K562 (cell line): ENCODE measurements around the gene RAI14. TPM values are rescaled to one million over a fixed set of nuclear protein-coding genes. Genes with fewer than 3 reads are reported as not detected.

Experiments used
- ATAC-seq: fragments of 200-7000 bp; cut with Tn5 transposase; 3 replicates; pipeline ENCODE4 v1.9.1; 2020; ENCODE audit warnings: moderate library complexity
- BruUV-seq: library from RNA; stranded (reverse); fragments of 400-500 nt; replicated peaks from 2 replicates; lab custom pipeline; 2021; lab: Mats Ljungman, UMichigan
- CTCF ChIA-PET: fragments of 300-600 bp; formaldehyde crosslinking; extraction: SDS; loops from one replicate; lab custom pipeline; 2021; ENCODE audit warnings: low intra/inter-chr PET ratio; lab: Yijun Ruan, JAX
- POLR2A ChIA-PET: fragments of 300-600, 350-650 bp; sonication (Branson Sonifier 250); formaldehyde crosslinking; extraction: SDS; loops from one replicate; lab custom pipeline; 2021; ENCODE audit warnings: antibody characterized with exemption, inconsistent platforms; lab: Yijun Ruan, JAX
- DNase-seq, 4 experiments: peaks; one replicate each; pipeline versions ENCODE4 v3.0.0 to v3.0.0-alpha.2; 2011 to 2018; ENCODE audit warnings: low spot score in 3 of 4, mixed read lengths in 3 of 4; ENCODE audit errors: extremely low read depth in 1 of 4
- FAIRE-seq: peaks from 2 replicates; lab custom pipeline; 2011; peaks lifted over from hg19 to GRCh38; lab: Jason Lieb, UNC
- H2AFZ ChIP-seq: 2 replicates; pipeline ENCODE4 v1.6.0; 2011; ENCODE audit warnings: low read depth, low read length, control low read depth, inconsistent platforms
- H3K27ac ChIP-seq: fragments of 200-600 bp; 3 replicates; pipeline ENCODE4 v1.8.0; 2011; ENCODE audit warnings: low read depth, mild to moderate bottlenecking, control low read depth, inconsistent platforms, low read length, moderate library complexity, mixed read lengths; ENCODE audit errors: extremely low read depth
- H3K27me3 ChIP-seq, 2 experiments: fragments of 300-600 bp in 1 of 2; 2 replicates in 1 of 2; 3 replicates in 1 of 2; pipeline versions ENCODE4 v1.6.0 to v1.8.0; 2011; ENCODE audit warnings: inconsistent platforms in 2 of 2, low read length in 2 of 2, mild to moderate bottlenecking in 1 of 2, mixed read lengths in 1 of 2, moderate library complexity in 1 of 2; ENCODE audit not compliant: control insufficient read depth in 2 of 2, insufficient read depth in 2 of 2
- H3K36me3 ChIP-seq: fragments of 300-600 bp; 3 replicates; pipeline ENCODE4 v1.8.0; 2011; ENCODE audit warnings: mild to moderate bottlenecking, low read length, inconsistent platforms; ENCODE audit not compliant: control insufficient read depth, insufficient read depth
- H3K4me1 ChIP-seq, 2 experiments: fragments of 200-600 bp in 1 of 2; replicated peaks in 1 of 2; 2 replicates in 1 of 2; 3 replicates in 1 of 2; pipeline versions ENCODE4 v1.5.1 to v1.8.0; 2011; ENCODE audit warnings: inconsistent platforms in 2 of 2, low read length in 2 of 2, mild to moderate bottlenecking in 1 of 2, mixed read lengths in 1 of 2, moderate library complexity in 1 of 2; ENCODE audit not compliant: control insufficient read depth in 2 of 2, insufficient read depth in 2 of 2
- H3K4me2 ChIP-seq: 2 replicates; pipeline ENCODE4 v1.6.1; 2011; ENCODE audit warnings: low read length, control low read depth, inconsistent platforms, mixed read lengths; ENCODE audit not compliant: insufficient read depth
- H3K4me3 ChIP-seq: fragments of 200-600 bp; sonication (generic), shearing (Covaris generic); 2 replicates; pipeline ENCODE4 v1.5.1; 2016; ENCODE audit warnings: control low read depth, inconsistent platforms
- H3K79me2 ChIP-seq: fragments of 200-600 bp; 3 replicates; pipeline ENCODE4 v1.8.0; 2011; ENCODE audit warnings: low read length, inconsistent platforms; ENCODE audit not compliant: control insufficient read depth, insufficient read depth
- H3K9ac ChIP-seq, 2 experiments: 2 replicates each; pipeline versions ENCODE4 v1.6.0 to v1.6.1; 2011; ENCODE audit warnings: low read depth in 2 of 2, low read length in 2 of 2, control low read depth in 1 of 2, inconsistent platforms in 1 of 2, mild to moderate bottlenecking in 1 of 2, mixed read lengths in 1 of 2; ENCODE audit not compliant: insufficient read depth in 1 of 2
- H3K9me1 ChIP-seq: one replicate; pipeline ENCODE4 v1.6.0; 2011; ENCODE audit warnings: inconsistent platforms, mild to moderate bottlenecking, low read length, moderate library complexity; ENCODE audit not compliant: control insufficient read depth, insufficient read depth
- H3K9me3 ChIP-seq: replicated peaks from 2 replicates; pipeline ENCODE4 v1.5.1; 2011; ENCODE audit warnings: low read depth, low read length, inconsistent platforms; ENCODE audit not compliant: control insufficient read depth, insufficient read depth
- H4K20me1 ChIP-seq: replicated peaks from 2 replicates; pipeline ENCODE4 v1.6.1; 2011; ENCODE audit warnings: low read length, inconsistent platforms, mixed read lengths; ENCODE audit not compliant: control insufficient read depth, insufficient read depth
- CREB3L1 ChIP-seq: fragments of 450-650 bp; IDR thresholded peaks from 2 replicates; pipeline ENCODE4 v1.6.1; 2014; ENCODE audit warnings: low read depth, mild to moderate bottlenecking, moderate library complexity, borderline replicate concordance
- E2F6 ChIP-seq, 2 experiments: IDR thresholded peaks; 2 replicates each; pipeline ENCODE4 v1.6.1; 2011; ENCODE audit warnings: borderline replicate concordance in 1 of 2, control low read depth in 1 of 2, low read depth in 1 of 2, low read length in 1 of 2, mild to moderate bottlenecking in 1 of 2, mixed read lengths in 1 of 2, moderate library complexity in 1 of 2; ENCODE audit not compliant: insufficient read depth in 1 of 2, insufficient read length in 1 of 2, poor library complexity in 1 of 2, severe bottlenecking in 1 of 2; ENCODE audit errors: extremely low read depth in 1 of 2
- POLR2G ChIP-seq: fragments of 200-400 bp; formaldehyde crosslinking; IDR thresholded peaks from 2 replicates; pipeline ENCODE4 v1.6.1; 2017; ENCODE audit warnings: low read depth, mild to moderate bottlenecking, antibody characterized with exemption, low read length, moderate library complexity
- ZBTB33 ChIP-seq: sonication (generic); formaldehyde crosslinking; IDR thresholded peaks from 2 replicates; pipeline ENCODE4 v1.8.1; 2023; ENCODE audit warnings: mild to moderate bottlenecking, missing genetic modification reagents
- ZFP36 ChIP-seq: fragments of 150-350 bp; IDR thresholded peaks from 2 replicates; pipeline ENCODE4 v1.6.1; 2018; ENCODE audit warnings: low read length, low read depth; ENCODE audit not compliant: partially characterized antibody
- WGBS: fragments of 100-300 bp; shearing (Covaris generic); methylation state at CpG from one replicate; pipeline ENCODE4 v1.1.6; 2016; ENCODE audit warnings: low coverage, mixed read lengths; ENCODE audit not compliant: insufficient coverage; ENCODE audit errors: missing lambda C conversion rate; 5-methylcytosine and 5-hydroxymethylcytosine counted together
- in situ Hi-C: fragments of 300-500 bp; cut with MboI; formaldehyde crosslinking; loops from 4 replicates; pipeline ENCODE4 v1.15.0; 2018; ENCODE audit warnings: inconsistent platforms, mixed read lengths
- intact Hi-C: fragments of 100-400 bp; cut with micrococcal nuclease; formaldehyde crosslinking; loops from 2 replicates; pipeline ENCODE4 v1.14.2; 2022
- polyA plus RNA-seq, 8 experiments: library from polyadenylated mRNA; depleted of rRNA in 4 of 8; stranded (reverse) in 5 of 8; unstranded in 3 of 8; fragments of >200 nt; fragmentation: Nextera tagmentation in 2 of 8; fragmentation: Illumina TruSeq in 1 of 8; extraction: Ambion mirVana in 2 of 8; extraction: Trizol in 1 of 8; gene quantifications; 2 replicates each; pipeline versions ENCODE4 v1.2.1 to v1.2.3, GENCODE V29; 2011 to 2014; ENCODE audit warnings: inconsistent platforms in 1 of 8, missing spikeins in 1 of 8
- total RNA-seq, 7 experiments: library from RNA; depleted of rRNA in 6 of 7; stranded (reverse); fragments of >200 nt in 6 of 7; fragmentation: Illumina TruSeq in 2 of 7; extraction: Trizol in 2 of 7; gene quantifications; 2 replicates each; pipeline versions ENCODE4 v1.2.1 to v1.2.3, GENCODE V29; 2011 to 2021; ENCODE audit warnings: low replicate concordance in 1 of 7

Gene RAI14
- total and polyA plus RNA-seq, 9 of the 15 experiments (the other 6 are each of a cell fraction or from before 2014, with no cell fraction given), result 11.3 to 82.5 (median 34.8) TPM

GRCh38 chr5:34765662-34766061 is 109.5 kb downstream of the RAI14 start:
- Histone ChIP-seq H3K9me1 (no peaks in the 10 kb centered on the region), H3K27me3 (no peaks in the 10 kb centered on the region), H3K4me3 (no peak overlapping the region), H3K9me3 (no peaks in the 10 kb centered on the region; the same call in 1 of the 2 replicates), H3K36me3 (peaks cover 5% of the 10 kb centered on the region; the same call in 2 of the 3 replicates), H3K27ac (no peak overlapping the region), H3K4me1 (no peaks in the 10 kb centered on the region), H3K4me2 (no peak overlapping the region), H3K9ac (no peak overlapping the region), H4K20me1 (no peaks in the 10 kb centered on the region), H3K79me2 (no peaks in the 10 kb centered on the region), H2AFZ (no peak overlapping the region)
- in situ Hi-C loops, result no loop called here
- WGBS, result 78% methylated on average over 1 of the region's 1 CpG
- FAIRE-seq (no peak), DNase-seq (no peak), ATAC-seq (no peak)
- ChIA-PET CTCF (no interaction called here), POLR2A (interaction anchor here (0.7 kb wide), 1 partner anchor 110 kb away, joined by 3 read pairs; no protein-coding TSS in a partner anchor)
- intact Hi-C loops, result no loop called here
- peak; percentile 19 for TF ChIP-seq ZFP36
- TF ChIP-seq CREB3L1, result no peak
- no TSS peak for BruUV-seq

GRCh38 chr5:34767180-34767579 is 111.1 kb downstream of the RAI14 start:
- no peaks in the 10 kb centered on the region for H4K20me1 ChIP-seq
- no peaks in the 10 kb centered on the region for H3K4me1 ChIP-seq
- peaks cover 5% of the 10 kb centered on the region; the same call in 2 of the 3 replicates for H3K36me3 ChIP-seq
- no peak overlapping the region for H2AFZ ChIP-seq
- POLR2A ChIA-PET, result no interaction called here
- no peak for ATAC-seq
- H3K9me1 ChIP-seq, result no peaks in the 10 kb centered on the region
- H3K4me2 ChIP-seq, result no peak overlapping the region
- in situ Hi-C loops, result no loop called here
- TF ChIP-seq POLR2G (no peak), ZBTB33 (CRISPR knock-in tag) (peak; percentile 19; the same call in 1 of the 2 replicates), E2F6 (IDR thresholded peaks at IDR 0.05; ENCODE audit: borderline replicate concordance in 1 of 2, extremely low read depth in 1 of 2, insufficient read depth in 1 of 2, insufficient read length in 1 of 2, low read depth in 1 of 2, low read length in 1 of 2, poor library complexity in 1 of 2, severe bottlenecking in 1 of 2) (peak in 1 of 2 experiments; percentile 27)
- TF ChIP-seq, all 486 proteins: peak for 2
- no TSS peak for BruUV-seq
- CTCF ChIA-PET, result no interaction called here
- Histone ChIP-seq H3K79me2 (no peaks in the 10 kb centered on the region), H3K27me3 (no peaks in the 10 kb centered on the region), H3K9me3 (no peaks in the 10 kb centered on the region; the same call in 1 of the 2 replicates), H3K27ac (no peak overlapping the region), H3K4me3 (no peak overlapping the region), H3K9ac (no peak overlapping the region)
- DNase-seq (no peak), FAIRE-seq (no peak)
- intact Hi-C loops, result no loop called here
- 81% methylated on average over 6 of the region's 7 CpGs for WGBS
